ENCODE results near the gene NANOGP8. TPM values are rescaled to one million over a fixed set of nuclear protein-coding genes. Genes with fewer than 3 reads are reported as not detected.
"Not testable (repeated sequence)": the region's sequence is repeated elsewhere in the genome, so short reads cannot be mapped to it uniquely, and the experiment has no call there.

Gene NANOGP8
- total RNA-seq, 1 donor, result not detected

GRCh38 chr15:35087759-35088158, 2.7 kb upstream of the NANOGP8 start:
- TF ChIP-seq CTCF (IDR thresholded peaks at IDR 0.05; ENCODE audit: insufficient read depth, low read depth, low read length), result no peak
- no peak for DNase-seq (ENCODE audit: low read depth)
- no peak overlapping the region for H3K4me3 ChIP-seq (ENCODE audit: low read depth, low read length)

- DNase-seq (ENCODE audit: low read depth); H3K4me3 ChIP-seq (ENCODE audit: low read depth, low read length): not testable (repeated sequence)
These were observed 2.4 kb downstream of the NANOGP8 start for GRCh38 chr15:35082371-35083348.

GRCh38 chr15:35081626-35082365, 3.3 kb downstream of the NANOGP8 start:
- not testable (repeated sequence) for H3K4me3 ChIP-seq (ENCODE audit: low read depth, low read length); DNase-seq (ENCODE audit: low read depth)

GRCh38 chr15:35080226-35080625, 4.9 kb downstream of the NANOGP8 start:
- no peak overlapping the region for H3K4me3 ChIP-seq (ENCODE audit: low read depth, low read length)
- no peak for TF ChIP-seq CTCF (IDR thresholded peaks at IDR 0.05; ENCODE audit: insufficient read depth, low read depth, low read length)
- no peak for DNase-seq (ENCODE audit: low read depth)

- peak; percentile 77 for DNase-seq (ENCODE audit: low read depth)
- peak; percentile 75 for TF ChIP-seq CTCF (IDR thresholded peaks at IDR 0.05; ENCODE audit: insufficient read depth, low read depth, low read length)
- no peak overlapping the region for H3K4me3 ChIP-seq (ENCODE audit: low read depth, low read length)
These were observed 6.7 kb downstream of the NANOGP8 start for GRCh38 chr15:35078221-35078915.

GRCh38 chr15:35071106-35071505, 14.0 kb downstream of the NANOGP8 start:
- no peak for TF ChIP-seq CTCF (IDR thresholded peaks at IDR 0.05; ENCODE audit: insufficient read depth, low read depth, low read length)
- no peak overlapping the region for H3K4me3 ChIP-seq (ENCODE audit: low read depth, low read length)
- DNase-seq (ENCODE audit: low read depth), result no peak

- TF ChIP-seq CTCF (IDR thresholded peaks at IDR 0.05; ENCODE audit: insufficient read depth, low read depth, low read length), result no peak
- no peak for DNase-seq (ENCODE audit: low read depth)
- H3K4me3 ChIP-seq (ENCODE audit: low read depth, low read length), result no peak overlapping the region
These were observed 16.1 kb downstream of the NANOGP8 start for GRCh38 chr15:35068846-35069475.

All from fibroblast of villous mesenchyme (primary cell).